ENCODE results near the gene OSER1.

- TF ChIP-seq NFYB (CRISPR knock-in tag; conservative IDR thresholded peaks at IDR 0.05; ENCODE audit: low read depth) = no peak
- no peak for TF ChIP-seq PRDM15 (CRISPR knock-in tag; IDR thresholded peaks at IDR 0.05)
- no peak for TF ChIP-seq ZNF671 (CRISPR knock-in tag; IDR thresholded peaks at IDR 0.05)
- no peak for TF ChIP-seq ELF4 (CRISPR knock-in tag; IDR thresholded peaks at IDR 0.05; ENCODE audit: low read depth)
- TF ChIP-seq SMAD3 (CRISPR knock-in tag; IDR thresholded peaks at IDR 0.05; ENCODE audit: borderline replicate concordance) = no peak
- TF ChIP-seq NR1H2 (CRISPR knock-in tag; IDR thresholded peaks at IDR 0.05) = no peak
- no peak for TF ChIP-seq CTCF (IDR thresholded peaks at IDR 0.05)
- no peak for TF ChIP-seq E2F5 (CRISPR knock-in tag; IDR thresholded peaks at IDR 0.05)
- TF ChIP-seq E2F4 (CRISPR knock-in tag; IDR thresholded peaks at IDR 0.05; ENCODE audit: borderline replicate concordance, low read depth) = no peak
- TF ChIP-seq ZNF317 (CRISPR knock-in tag; IDR thresholded peaks at IDR 0.05; ENCODE audit: borderline replicate concordance, low read depth) = no peak
- TF ChIP-seq TCF7 (CRISPR knock-in tag; IDR thresholded peaks at IDR 0.05; ENCODE audit: low read depth) = no peak
- no peak for TF ChIP-seq MAX (CRISPR knock-in tag; IDR thresholded peaks at IDR 0.05)
Observed at GRCh38 chr20:44222027-44222426, 11.5 kb upstream of the OSER1 start.
